HepG2 (cell line): ENCODE data around the gene RABEP2. TPM values are rescaled to one million over a fixed set of nuclear protein-coding genes. Genes with fewer than 3 reads are reported as not detected.
A peak's percentile ranks its signal among the peaks of the same experiment; 100 is the strongest.

Experiments used
- ATM ChIP-seq: fragments of 450-650 bp; IDR thresholded peaks from 2 replicates; pipeline ENCODE4 v1.7.1; 2017; ENCODE audit warnings: mild to moderate bottlenecking, borderline replicate concordance
- FIP1L1 ChIP-seq: fragments of 200-400 bp; formaldehyde crosslinking; IDR thresholded peaks from 2 replicates; pipeline ENCODE4 v1.6.1; 2018; ENCODE audit warnings: low read depth, mild to moderate bottlenecking, low read length, moderate library complexity, borderline replicate concordance; ENCODE audit not compliant: insufficient read depth
- FOXP1 ChIP-seq, 2 experiments: fragments of 450-650 bp in 1 of 2; IDR thresholded peaks; 2 replicates each; pipeline ENCODE4 v1.6.1; 2017 to 2018; ENCODE audit warnings: antibody characterized with exemption in 1 of 2
- HDAC1 ChIP-seq: sonication (generic); formaldehyde crosslinking; IDR thresholded peaks from 2 replicates; pipeline ENCODE4 v1.5.1; 2020; ENCODE audit warnings: mild to moderate bottlenecking, missing genetic modification reagents
- HMG20B ChIP-seq: conservative IDR thresholded peaks from 2 replicates; pipeline ENCODE4 v1.6.1; 2016; ENCODE audit warnings: missing genetic modification reagents, missing compliant biosample characterization
- HNF4A ChIP-seq: sonication (generic); formaldehyde crosslinking; IDR thresholded peaks from 2 replicates; pipeline ENCODE4 v1.4.0; 2020; ENCODE audit warnings: missing genetic modification reagents
- HNRNPUL1 ChIP-seq: fragments of 200-400 bp; formaldehyde crosslinking; IDR thresholded peaks from 2 replicates; pipeline ENCODE4 v1.6.1; 2017; ENCODE audit warnings: low read depth, mild to moderate bottlenecking, low read length, moderate library complexity
- MAZ ChIP-seq, 2 experiments: sonication (generic) in 1 of 2; formaldehyde crosslinking in 1 of 2; IDR thresholded peaks; 2 replicates each; pipeline versions ENCODE4 v1.5.0 to v1.6.1; 2012 to 2020; ENCODE audit warnings: low read depth in 2 of 2, mild to moderate bottlenecking in 2 of 2, borderline replicate concordance in 1 of 2, improper control_type of control experiment in 1 of 2, low read length in 1 of 2, missing genetic modification reagents in 1 of 2, moderate library complexity in 1 of 2
- MEIS2 ChIP-seq: sonication (generic); formaldehyde crosslinking; IDR thresholded peaks from 2 replicates; pipeline ENCODE4 v1.9.0; 2021; ENCODE audit warnings: mild to moderate bottlenecking, missing genetic modification reagents
- RFXAP ChIP-seq: sonication (generic); formaldehyde crosslinking; IDR thresholded peaks from 2 replicates; pipeline ENCODE4 v1.4.0; 2020; ENCODE audit warnings: missing genetic modification reagents, borderline replicate concordance
- SALL1 ChIP-seq: sonication (generic); formaldehyde crosslinking; IDR thresholded peaks from 2 replicates; pipeline ENCODE4 v1.8.0; 2022; ENCODE audit warnings: mild to moderate bottlenecking, missing genetic modification reagents
- SOX13 ChIP-seq, 3 experiments: fragments of 450-650 bp in 1 of 3; sonication (generic) in 1 of 3; formaldehyde crosslinking in 1 of 3; IDR thresholded peaks in 2 of 3; conservative IDR thresholded peaks in 1 of 3; 2 replicates each; pipeline versions ENCODE4 v1.5.0 to v1.6.1; 2016 to 2020; ENCODE audit warnings: antibody characterized with exemption in 1 of 3, mild to moderate bottlenecking in 1 of 3, missing compliant biosample characterization in 1 of 3, missing genetic modification reagents in 1 of 3, moderate library complexity in 1 of 3
- TCF12 ChIP-seq, 2 experiments: fragments of 450-650 bp in 1 of 2; sonication (generic) in 1 of 2; formaldehyde crosslinking in 1 of 2; IDR thresholded peaks; 2 replicates each; pipeline versions ENCODE4 v1.6.1 to v1.8.0; 2017 to 2022; ENCODE audit warnings: antibody characterized with exemption in 1 of 2, mild to moderate bottlenecking in 1 of 2, missing genetic modification reagents in 1 of 2, moderate library complexity in 1 of 2
- ZC3H13 ChIP-seq: sonication (generic); formaldehyde crosslinking; IDR thresholded peaks from 2 replicates; pipeline ENCODE4 v1.8.1; 2023; ENCODE audit warnings: mild to moderate bottlenecking, missing genetic modification reagents, moderate library complexity
- ZFP41 ChIP-seq: sonication (generic); formaldehyde crosslinking; IDR thresholded peaks from 2 replicates; pipeline ENCODE4 v1.4.0; 2020; ENCODE audit warnings: mild to moderate bottlenecking, missing genetic modification reagents, borderline replicate concordance
- ZMYM4 ChIP-seq: sonication (generic); formaldehyde crosslinking; IDR thresholded peaks from 2 replicates; pipeline ENCODE4 v1.8.1; 2023; ENCODE audit warnings: mild to moderate bottlenecking, missing genetic modification reagents
- ZNF670 ChIP-seq: sonication (generic); formaldehyde crosslinking; IDR thresholded peaks from 2 replicates; pipeline ENCODE4 v1.8.0; 2022; ENCODE audit warnings: mild to moderate bottlenecking, missing genetic modification reagents, borderline replicate concordance
- ZNF788 ChIP-seq: sonication (generic); formaldehyde crosslinking; IDR thresholded peaks from 2 replicates; pipeline ENCODE4 v1.5.0; 2020; ENCODE audit warnings: mild to moderate bottlenecking, missing genetic modification reagents, borderline replicate concordance
- polyA plus RNA-seq, 8 experiments: library from polyadenylated mRNA; depleted of rRNA in 3 of 8; stranded (reverse) in 7 of 8; unstranded in 1 of 8; fragments of >200 nt; fragmentation: Illumina TruSeq in 4 of 8; extraction: Trizol in 4 of 8; gene quantifications; 2 replicates each; pipeline versions ENCODE4 v1.2.1 to v1.2.3, GENCODE V29; 2011 to 2016; ENCODE audit warnings: low read depth in 4 of 8, missing spikeins in 1 of 8, mixed read lengths in 1 of 8; ENCODE audit not compliant: insufficient read depth in 1 of 8
- total RNA-seq, 5 experiments: library from RNA; depleted of rRNA; stranded (reverse); fragments of >200 nt; fragmentation: Illumina TruSeq; extraction: Trizol; gene quantifications; 2 replicates each; pipeline ENCODE4 v1.2.3, GENCODE V29; 2016; ENCODE audit warnings: low read depth in 1 of 5
- TF ChIP-seq, protein P1 (sequence below): sonication (generic); formaldehyde crosslinking; IDR thresholded peaks from 2 replicates; pipeline ENCODE4 v1.9.0; 2021; ENCODE audit warnings: missing genetic modification reagents, mild to moderate bottlenecking, borderline replicate concordance
- TF ChIP-seq, protein P2 (sequence below): sonication (generic); formaldehyde crosslinking; IDR thresholded peaks from 2 replicates; pipeline ENCODE4 v1.4.0; 2020; ENCODE audit warnings: mild to moderate bottlenecking, missing genetic modification reagents
- TF ChIP-seq, protein P3 (sequence below): sonication (generic); formaldehyde crosslinking; conservative IDR thresholded peaks from 2 replicates; pipeline ENCODE4 v1.8.0; 2022; ENCODE audit warnings: missing genetic modification reagents
- TF ChIP-seq, protein P4 (sequence below): sonication (generic); formaldehyde crosslinking; IDR thresholded peaks from 2 replicates; pipeline ENCODE4 v1.4.0; 2020; ENCODE audit warnings: missing genetic modification reagents

Gene RABEP2
- total and polyA plus RNA-seq, 2 of the 13 experiments (the other 11 are each of a cell fraction or from before 2014, with no cell fraction given), result 10.8 to 18.4 TPM

DNA sequence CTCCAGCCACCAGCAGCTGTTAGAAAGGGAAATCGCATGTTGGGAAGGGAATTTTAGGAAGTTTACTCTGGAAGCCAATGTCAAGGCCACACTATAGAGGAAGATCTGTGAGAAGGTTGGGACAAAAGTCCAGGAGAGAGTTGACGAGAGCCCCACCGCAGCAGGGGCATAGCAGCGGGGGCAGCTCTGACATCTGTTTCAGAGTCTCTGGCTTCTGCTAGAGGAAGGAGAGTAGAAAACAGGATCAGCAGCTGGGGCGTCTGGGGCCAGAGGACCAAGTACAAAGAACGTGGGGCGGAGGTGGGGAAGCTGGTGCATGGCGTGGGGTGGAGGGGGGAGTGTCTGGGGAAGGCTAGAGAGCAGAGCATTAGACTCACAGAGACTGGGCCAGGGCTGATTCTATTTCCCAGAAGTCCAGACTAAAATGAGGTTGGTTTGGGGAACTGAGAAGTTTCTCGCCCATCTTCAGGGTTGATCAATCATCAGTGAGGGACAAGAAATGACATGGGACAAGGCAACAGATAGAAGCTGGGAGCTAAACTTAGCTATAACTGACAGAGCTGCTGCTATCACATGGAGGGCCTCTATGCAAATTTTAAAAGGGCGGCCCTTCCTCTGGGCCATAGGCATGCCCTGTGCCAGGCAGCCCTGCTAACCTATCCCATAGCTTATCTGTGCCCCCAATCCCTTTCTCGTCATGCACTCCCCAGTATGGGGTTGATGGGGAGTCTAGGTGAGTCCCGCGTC, 1.2 kb downstream of the RABEP2 start (continued):
- TF ChIP-seq MAZ (IDR thresholded peaks at IDR 0.05; ENCODE audit: borderline replicate concordance, low read depth, low read length), result no peak
- TF ChIP-seq MAZ (CRISPR knock-in tag; IDR thresholded peaks at IDR 0.05; ENCODE audit: low read depth), result 0 out of 2 replicates have a peak, but pooled peaks have one; percentile 16
- peak; percentile 89 for TF ChIP-seq HNF4A (CRISPR knock-in tag)
- no peak for TF ChIP-seq HNRNPUL1
- TF ChIP-seq ZNF670, result 0 out of 2 replicates have a peak, but pooled peaks have one; percentile 18
- TF ChIP-seq, protein P1, sequence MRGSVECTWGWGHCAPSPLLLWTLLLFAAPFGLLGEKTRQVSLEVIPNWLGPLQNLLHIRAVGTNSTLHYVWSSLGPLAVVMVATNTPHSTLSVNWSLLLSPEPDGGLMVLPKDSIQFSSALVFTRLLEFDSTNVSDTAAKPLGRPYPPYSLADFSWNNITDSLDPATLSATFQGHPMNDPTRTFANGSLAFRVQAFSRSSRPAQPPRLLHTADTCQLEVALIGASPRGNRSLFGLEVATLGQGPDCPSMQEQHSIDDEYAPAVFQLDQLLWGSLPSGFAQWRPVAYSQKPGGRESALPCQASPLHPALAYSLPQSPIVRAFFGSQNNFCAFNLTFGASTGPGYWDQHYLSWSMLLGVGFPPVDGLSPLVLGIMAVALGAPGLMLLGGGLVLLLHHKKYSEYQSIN (CRISPR knock-in tag), result no peak
- TF ChIP-seq ZMYM4 (CRISPR knock-in tag), result 0 out of 2 replicates have a peak, but pooled peaks have one; percentile 31
- no peak for TF ChIP-seq ATM
- no peak for TF ChIP-seq SOX13 (IDR thresholded peaks at IDR 0.05)
- TF ChIP-seq SOX13 (CRISPR knock-in tag; conservative IDR thresholded peaks at IDR 0.05 in 1 of 2, IDR thresholded peaks at IDR 0.05 in 1 of 2), result peak in 1 of 2 experiments; percentile 21; a peak in 1 of 4 replicates
- TF ChIP-seq TCF12 (IDR thresholded peaks at IDR 0.05), result no peak
- 0 out of 2 replicates have a peak, but pooled peaks have one; percentile 9 for TF ChIP-seq TCF12 (CRISPR knock-in tag; IDR thresholded peaks at IDR 0.05)
- 0 out of 2 replicates have a peak, but pooled peaks have one; percentile 22 for TF ChIP-seq MEIS2
- no peak for TF ChIP-seq ZNF788 (CRISPR knock-in tag)
- TF ChIP-seq, protein P2, sequence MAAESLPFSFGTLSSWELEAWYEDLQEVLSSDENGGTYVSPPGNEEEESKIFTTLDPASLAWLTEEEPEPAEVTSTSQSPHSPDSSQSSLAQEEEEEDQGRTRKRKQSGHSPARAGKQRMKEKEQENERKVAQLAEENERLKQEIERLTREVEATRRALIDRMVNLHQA (CRISPR knock-in tag), result no peak
- TF ChIP-seq HDAC1 (CRISPR knock-in tag), result peak; percentile 40; the same call in 1 of the 2 replicates
- TF ChIP-seq, protein P3, sequence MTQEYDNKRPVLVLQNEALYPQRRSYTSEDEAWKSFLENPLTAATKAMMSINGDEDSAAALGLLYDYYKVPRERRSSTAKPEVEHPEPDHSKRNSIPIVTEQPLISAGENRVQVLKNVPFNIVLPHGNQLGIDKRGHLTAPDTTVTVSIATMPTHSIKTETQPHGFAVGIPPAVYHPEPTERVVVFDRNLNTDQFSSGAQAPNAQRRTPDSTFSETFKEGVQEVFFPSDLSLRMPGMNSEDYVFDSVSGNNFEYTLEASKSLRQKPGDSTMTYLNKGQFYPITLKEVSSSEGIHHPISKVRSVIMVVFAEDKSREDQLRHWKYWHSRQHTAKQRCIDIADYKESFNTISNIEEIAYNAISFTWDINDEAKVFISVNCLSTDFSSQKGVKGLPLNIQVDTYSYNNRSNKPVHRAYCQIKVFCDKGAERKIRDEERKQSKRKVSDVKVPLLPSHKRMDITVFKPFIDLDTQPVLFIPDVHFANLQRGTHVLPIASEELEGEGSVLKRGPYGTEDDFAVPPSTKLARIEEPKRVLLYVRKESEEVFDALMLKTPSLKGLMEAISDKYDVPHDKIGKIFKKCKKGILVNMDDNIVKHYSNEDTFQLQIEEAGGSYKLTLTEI (CRISPR knock-in tag), result no peak
- no peak for TF ChIP-seq FIP1L1
- 0 out of 2 replicates have a peak, but pooled peaks have one; percentile 50 for TF ChIP-seq RFXAP (CRISPR knock-in tag)
- TF ChIP-seq ZFP41 (CRISPR knock-in tag), result no peak
- TF ChIP-seq FOXP1 (IDR thresholded peaks at IDR 0.05), result no peak
- TF ChIP-seq FOXP1 (CRISPR knock-in tag; IDR thresholded peaks at IDR 0.05), result 0 out of 2 replicates have a peak, but pooled peaks have one; percentile 9
- no peak for TF ChIP-seq HMG20B (CRISPR knock-in tag)
- TF ChIP-seq SALL1, result peak; percentile 63; the same call in 1 of the 2 replicates
- TF ChIP-seq, protein P4, sequence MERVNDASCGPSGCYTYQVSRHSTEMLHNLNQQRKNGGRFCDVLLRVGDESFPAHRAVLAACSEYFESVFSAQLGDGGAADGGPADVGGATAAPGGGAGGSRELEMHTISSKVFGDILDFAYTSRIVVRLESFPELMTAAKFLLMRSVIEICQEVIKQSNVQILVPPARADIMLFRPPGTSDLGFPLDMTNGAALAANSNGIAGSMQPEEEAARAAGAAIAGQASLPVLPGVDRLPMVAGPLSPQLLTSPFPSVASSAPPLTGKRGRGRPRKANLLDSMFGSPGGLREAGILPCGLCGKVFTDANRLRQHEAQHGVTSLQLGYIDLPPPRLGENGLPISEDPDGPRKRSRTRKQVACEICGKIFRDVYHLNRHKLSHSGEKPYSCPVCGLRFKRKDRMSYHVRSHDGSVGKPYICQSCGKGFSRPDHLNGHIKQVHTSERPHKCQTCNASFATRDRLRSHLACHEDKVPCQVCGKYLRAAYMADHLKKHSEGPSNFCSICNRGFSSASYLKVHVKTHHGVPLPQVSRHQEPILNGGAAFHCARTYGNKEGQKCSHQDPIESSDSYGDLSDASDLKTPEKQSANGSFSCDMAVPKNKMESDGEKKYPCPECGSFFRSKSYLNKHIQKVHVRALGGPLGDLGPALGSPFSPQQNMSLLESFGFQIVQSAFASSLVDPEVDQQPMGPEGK (CRISPR knock-in tag), result peak; percentile 87
- no peak; the same call in 1 of the 2 replicates for TF ChIP-seq ZC3H13
